Hepatocyte (in vitro differentiated cells): Measurements from ENCODE around the gene RINL.

Experiments
- CTCF ChIP-seq: fragments of 200-600 bp; sonication (generic); IDR thresholded peaks from 2 replicates; pipeline ENCODE4 v1.5.1; 2016; ENCODE audit warnings: antibody characterized with exemption, mild to moderate bottlenecking; ENCODE audit not compliant: poor library complexity
- EZH2 ChIP-seq: fragments of 200-600 bp; sonication (generic); IDR thresholded peaks from 2 replicates; pipeline ENCODE4 v1.6.1; 2016; ENCODE audit warnings: antibody characterized with exemption, mild to moderate bottlenecking, borderline replicate concordance
- EZH2phosphoT487 ChIP-seq: fragments of 200-600 bp; sonication (generic); IDR thresholded peaks from one replicate; pipeline ENCODE4 v1.6.1; 2018; ENCODE audit warnings: antibody characterized with exemption, mild to moderate bottlenecking, low read depth, moderate library complexity; ENCODE audit not compliant: unreplicated experiment, severe bottlenecking

- no peak for TF ChIP-seq CTCF
- TF ChIP-seq EZH2phosphoT487, result no peak
- TF ChIP-seq EZH2, result no peak
Measured at GRCh38 chr19:38900743-38901190, 22.7 kb upstream of the RINL start.
